GM18520 (cell line): ENCODE results near the gene CFAP53.
"Not testable (repeated sequence)": the region's sequence is repeated elsewhere in the genome, so short reads cannot be mapped to it uniquely, and the experiment has no call there.

Experiments
- ATAC-seq: cut with Tn5 transposase; IDR thresholded peaks from one replicate; pipeline ENCODE4 v1.9.1; 2021; ENCODE audit not compliant: unreplicated experiment

The CFAP53 gene, protein sequence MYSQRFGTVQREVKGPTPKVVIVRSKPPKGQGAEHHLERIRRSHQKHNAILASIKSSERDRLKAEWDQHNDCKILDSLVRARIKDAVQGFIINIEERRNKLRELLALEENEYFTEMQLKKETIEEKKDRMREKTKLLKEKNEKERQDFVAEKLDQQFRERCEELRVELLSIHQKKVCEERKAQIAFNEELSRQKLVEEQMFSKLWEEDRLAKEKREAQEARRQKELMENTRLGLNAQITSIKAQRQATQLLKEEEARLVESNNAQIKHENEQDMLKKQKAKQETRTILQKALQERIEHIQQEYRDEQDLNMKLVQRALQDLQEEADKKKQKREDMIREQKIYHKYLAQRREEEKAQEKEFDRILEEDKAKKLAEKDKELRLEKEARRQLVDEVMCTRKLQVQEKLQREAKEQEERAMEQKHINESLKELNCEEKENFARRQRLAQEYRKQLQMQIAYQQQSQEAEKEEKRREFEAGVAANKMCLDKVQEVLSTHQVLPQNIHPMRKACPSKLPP

GRCh38 chr18:50266248-50266704 is at the start of gene CFAP53:
CFAP53 (minus strand) TSS chr18:50266495; CDS start chr18:50266404, 91 bp downstream.
- ATAC-seq: peak; percentile 46

DNA sequence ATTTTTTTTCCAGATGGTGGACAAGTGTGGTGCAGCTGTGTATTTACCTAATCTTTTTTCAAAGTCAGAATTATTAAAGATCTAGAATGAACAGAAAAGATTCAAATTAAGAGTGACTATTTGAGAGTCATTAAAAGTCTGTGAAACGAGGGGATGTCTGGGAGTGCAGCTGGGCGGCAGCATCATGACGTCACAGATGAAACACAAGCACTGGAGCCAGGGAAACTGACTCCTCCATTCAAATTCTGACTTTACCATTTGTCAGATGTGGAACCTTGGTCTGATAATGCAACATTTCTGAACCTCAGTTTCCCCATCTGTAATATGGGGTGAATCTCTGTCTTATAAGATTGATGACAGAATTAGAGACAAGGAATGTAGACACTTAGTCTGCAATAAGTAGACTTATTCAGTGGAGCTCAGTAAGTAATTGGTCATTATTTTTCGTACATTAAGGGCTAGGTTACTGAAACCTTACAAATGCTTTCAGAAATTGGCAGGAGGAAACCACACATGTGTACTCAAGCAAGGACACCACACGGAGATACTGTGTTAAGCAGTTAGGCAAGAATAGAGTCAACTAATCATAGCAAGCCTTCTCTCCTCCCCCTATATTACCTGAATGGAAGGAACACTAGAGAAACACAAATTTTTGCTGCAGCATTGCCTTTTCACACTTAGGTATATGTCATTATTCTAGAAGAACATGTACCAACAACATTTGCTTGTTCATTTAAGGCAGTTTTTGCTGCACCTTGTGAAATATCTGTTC is 49.0 kb upstream of the CFAP53 start:
- peak; percentile 56 for ATAC-seq

DNA sequence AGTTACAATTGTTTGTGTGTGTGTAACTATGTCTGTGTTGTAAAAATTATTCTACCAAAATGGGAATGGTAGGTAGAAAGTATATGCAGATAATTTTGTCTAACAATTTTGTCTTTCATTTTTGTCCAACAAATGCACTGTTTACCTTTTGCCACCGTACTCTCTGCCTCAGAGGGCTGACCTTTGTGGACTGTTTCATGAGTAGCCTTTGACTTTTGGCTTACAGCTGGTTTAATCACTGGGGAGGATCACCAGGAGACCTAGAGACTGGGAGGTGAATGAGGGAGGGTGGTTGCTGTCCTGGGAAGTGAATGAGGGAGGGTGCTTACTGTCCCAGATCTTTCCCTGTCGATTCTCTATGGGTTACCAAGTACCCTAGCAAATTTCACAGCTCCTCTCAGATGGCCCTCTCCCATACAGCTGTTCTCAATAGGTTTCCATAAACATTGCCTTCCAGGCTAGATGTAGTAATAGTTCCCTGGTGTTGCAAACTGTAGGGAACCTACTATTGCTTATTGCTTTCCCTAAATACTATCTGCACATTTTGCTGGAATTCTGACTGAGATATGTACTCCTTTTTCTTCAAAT is 47.7 kb upstream of the CFAP53 start:
- ATAC-seq: no peak

GRCh38 chr18:50313031-50313607 is 46.8 kb upstream of the CFAP53 start:
- ATAC-seq: peak; percentile 9

- peak; percentile 49 for ATAC-seq
Measured at GRCh38 chr18:50312296-50313030, 46.2 kb upstream of the CFAP53 start.

- no peak for ATAC-seq
Measured at GRCh38 chr18:50311650-50312049, 45.4 kb upstream of the CFAP53 start.

- ATAC-seq: no peak
Measured at GRCh38 chr18:50310080-50310479, 43.8 kb upstream of the CFAP53 start.

GRCh38 chr18:50308851-50309250 is 42.6 kb upstream of the CFAP53 start:
- ATAC-seq: not testable (repeated sequence)

DNA sequence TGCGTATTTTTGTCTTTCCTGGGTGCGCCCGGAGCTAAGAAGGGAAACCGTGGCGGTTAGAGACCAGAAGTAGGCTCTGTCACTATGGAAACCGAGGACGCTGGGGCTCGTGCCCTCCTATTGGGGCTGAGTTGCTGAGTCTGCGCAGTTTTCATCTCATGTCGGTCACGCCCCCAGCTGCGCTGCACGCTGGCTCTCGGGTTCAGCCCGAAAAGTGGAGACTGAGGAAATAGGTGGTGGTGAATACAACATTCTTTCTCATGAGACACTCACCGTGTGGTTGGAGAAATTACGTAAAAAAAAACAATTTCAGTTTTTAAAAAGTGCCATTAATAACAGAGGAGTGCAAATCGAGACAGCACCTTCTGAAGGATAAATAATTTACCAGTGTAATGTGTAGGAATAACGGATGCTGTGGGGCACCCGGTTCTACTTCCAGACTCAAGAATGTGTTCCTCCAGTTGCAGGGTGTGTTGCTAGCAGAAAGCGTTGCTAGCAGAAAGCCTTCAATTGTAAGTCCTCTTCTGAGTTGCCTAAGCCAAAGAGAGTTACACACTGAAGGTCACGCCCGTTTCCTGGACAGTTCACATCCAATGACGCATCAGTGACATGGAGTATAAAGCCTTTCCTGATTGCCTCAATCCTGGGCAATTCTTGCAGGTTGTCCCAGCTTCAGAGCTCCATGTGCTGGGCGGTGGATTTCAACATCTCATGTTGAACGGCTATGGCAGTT is 41.6 kb upstream of the CFAP53 start:
- ATAC-seq: peak; percentile 83

DNA sequence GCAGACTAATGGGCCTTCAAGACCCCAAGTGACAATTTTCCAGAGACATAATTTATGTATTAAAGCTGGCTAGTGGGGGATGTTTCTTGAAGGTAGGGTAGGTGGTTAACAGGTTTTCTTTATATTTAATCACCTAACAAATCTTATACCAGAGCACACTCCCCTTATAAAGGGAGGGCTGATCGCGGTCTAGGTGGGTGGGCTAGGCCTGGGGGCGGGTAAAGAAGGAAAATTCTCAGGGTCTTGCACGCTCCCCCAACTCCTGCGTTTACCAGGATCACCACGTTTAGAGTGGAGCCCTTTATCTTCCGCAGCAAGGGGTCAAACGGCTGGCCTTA is 41.1 kb upstream of the CFAP53 start:
- no peak for ATAC-seq

GRCh38 chr18:50306944-50307343 is 40.6 kb upstream of the CFAP53 start:
- no peak for ATAC-seq

GRCh38 chr18:50301074-50301473 is 34.8 kb upstream of the CFAP53 start:
- no peak for ATAC-seq

DNA sequence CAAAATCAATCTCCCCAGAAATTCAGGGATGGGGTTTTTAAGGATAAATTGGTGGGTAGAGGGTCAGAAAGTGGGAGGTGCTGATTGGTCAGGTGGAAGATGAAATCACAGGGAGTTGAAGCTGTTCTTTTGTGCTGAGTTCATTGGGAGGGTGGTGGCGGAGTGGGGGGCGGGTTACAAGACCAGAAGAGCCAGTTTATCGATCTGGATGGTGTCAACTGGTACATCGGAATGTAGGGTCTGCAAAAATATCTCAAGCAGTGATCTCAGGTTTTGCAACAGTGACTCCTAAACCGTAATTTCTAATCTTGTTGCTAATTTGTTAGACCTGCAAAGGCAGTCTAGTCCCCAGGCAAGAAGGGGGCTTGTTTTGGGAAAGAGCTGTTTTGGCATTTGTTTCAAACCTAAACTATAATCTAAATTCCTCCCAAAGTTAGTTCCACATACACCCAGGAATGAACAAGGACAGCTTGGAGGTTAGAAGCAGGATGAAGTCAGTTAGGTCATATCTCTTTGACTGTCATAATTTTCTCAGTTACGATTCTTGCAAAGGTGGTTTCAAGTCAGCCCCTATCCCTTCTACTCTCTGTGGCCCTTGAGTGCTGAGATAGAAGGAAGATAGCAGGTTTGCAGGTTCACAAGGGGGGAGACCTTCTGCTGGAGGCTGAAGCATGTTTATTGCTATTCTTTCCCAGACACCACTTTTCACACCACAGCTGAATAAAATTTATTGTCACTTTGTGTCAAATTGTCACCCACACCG is 33.5 kb upstream of the CFAP53 start:
- ATAC-seq: no peak

- ATAC-seq: no peak
Measured at GRCh38 chr18:50298443-50299284, 32.4 kb upstream of the CFAP53 start.

GRCh38 chr18:50297621-50298442 is 31.5 kb upstream of the CFAP53 start:
- ATAC-seq: peak; percentile 99

DNA sequence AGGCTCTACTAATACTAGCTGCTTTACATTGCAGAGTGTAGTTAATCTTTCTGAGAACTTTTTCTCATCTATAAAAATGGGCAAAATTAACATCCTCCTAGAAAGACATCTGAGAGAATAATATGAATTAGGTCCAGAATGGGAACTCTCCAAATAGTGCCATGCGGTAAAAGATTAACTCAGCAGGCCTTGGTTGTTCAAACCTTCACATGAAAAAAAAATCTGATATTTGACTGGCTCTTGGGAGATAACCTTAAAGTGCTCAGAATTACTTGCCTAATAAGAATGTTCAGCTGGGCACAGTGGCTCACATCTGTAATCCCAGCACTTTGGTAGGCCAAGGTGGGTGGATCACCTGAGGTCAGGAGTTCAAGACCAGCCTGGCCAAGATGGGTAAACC is 26.7 kb upstream of the CFAP53 start:
- no peak for ATAC-seq

GRCh38 chr18:50289108-50289443 is 22.8 kb upstream of the CFAP53 start:
- ATAC-seq: no peak
